ENCODE results near the gene PGM1. TPM values are rescaled to one million over a fixed set of nuclear protein-coding genes. Genes with fewer than 3 reads are reported as not detected.

The PGM1 gene
- total RNA-seq, 1 donor from 2014 or later, result 52.6 TPM

DNA sequence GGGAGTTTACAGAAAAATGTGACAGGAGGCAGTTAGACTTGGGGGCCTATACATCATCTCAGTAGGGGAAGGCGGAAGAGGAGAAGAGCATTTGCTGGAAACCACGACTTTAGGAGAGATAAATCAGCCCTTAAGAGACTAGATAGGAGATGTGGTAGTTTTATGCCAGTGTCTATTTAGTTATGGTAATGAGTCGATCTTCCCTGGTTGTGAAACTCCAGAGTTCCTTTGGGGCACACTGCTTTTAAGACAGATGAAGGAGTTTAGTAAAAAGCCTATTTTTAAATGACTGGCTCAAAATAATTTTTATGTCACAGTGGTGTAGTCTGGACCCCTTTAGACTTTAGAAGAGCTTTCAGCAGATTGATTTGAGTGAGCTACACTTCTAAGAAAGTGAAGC, 7.8 kb downstream of the PGM1 start:
- no peak for DNase-seq

DNA sequence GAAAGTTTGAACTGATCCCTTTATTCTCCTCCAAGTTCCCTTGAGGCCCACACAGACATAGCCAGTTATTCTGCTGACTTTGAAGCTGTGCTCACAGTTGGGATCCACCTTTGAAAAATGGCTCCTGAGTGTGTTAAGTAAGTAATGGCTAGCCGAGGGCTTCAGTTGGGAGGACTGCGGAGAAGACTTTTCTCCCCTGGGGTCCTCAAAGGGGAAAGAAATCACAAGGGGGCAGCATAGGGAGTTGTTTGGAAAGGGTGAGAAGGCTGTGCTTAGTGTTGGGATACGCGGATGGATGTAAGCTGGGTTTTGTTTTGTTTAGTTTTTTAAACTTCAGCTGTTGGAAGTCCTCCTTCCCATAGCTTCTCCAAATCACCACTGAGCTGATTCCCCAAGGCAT, 8.3 kb downstream of the PGM1 start:
- no peak for DNase-seq

DNA sequence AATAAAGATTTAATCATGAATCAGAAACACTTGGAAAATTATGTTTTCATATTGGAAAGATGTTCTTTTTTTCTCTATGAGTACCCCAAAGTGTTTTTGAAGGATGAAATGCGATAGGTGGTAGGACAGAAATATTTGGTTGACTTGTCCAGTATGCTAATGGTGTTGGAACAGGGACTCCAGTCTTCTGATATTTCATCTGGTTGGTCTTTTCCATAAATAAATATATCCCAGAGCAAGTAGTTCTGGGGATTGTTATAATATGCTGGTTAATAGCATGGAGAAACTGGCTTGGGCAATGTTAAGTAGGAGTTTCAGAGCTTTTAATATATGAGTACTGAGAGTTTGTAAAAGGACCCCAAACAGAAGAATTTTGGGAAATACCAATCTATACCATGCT, 8.7 kb downstream of the PGM1 start:
- DNase-seq, result no peak

DNA sequence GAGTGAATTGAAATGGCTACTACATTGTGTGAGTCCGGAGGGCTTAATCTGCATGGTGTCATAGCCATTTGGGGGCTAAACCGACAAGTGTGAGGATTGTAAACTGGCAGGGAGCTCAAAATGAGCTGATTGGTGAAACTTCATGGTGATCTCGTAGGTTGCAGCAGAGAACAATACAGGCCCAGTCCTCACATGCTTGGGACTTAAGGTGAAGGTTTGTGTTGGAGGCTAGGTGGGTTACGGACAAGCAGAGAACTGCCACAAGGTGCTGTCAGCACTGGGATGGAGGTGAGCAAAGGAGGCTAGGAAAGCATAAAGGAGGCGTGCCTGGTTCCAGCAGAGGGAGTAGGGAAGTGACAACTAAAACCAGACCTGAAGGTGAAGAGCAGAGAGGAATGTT, 9.4 kb downstream of the PGM1 start:
- no peak for DNase-seq

DNA sequence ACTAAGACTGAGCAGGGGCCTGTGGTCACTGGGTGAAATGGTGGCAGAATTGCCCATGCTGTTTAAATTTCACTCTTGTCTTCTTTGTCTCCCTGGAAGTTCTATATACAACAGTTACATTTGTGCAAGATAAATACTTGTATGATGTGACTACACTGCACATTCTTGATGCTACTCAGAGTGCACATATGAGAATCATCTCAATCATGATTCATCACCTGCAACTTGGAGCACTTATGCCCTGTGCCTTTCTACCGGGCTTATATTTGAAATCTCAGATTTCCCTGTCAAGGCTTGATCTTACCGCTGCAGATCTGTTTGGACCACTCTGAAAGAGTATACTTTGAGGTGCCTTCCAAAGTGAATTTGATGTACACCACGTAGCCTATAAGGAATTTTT, 10.6 kb downstream of the PGM1 start:
- no peak for DNase-seq

DNA sequence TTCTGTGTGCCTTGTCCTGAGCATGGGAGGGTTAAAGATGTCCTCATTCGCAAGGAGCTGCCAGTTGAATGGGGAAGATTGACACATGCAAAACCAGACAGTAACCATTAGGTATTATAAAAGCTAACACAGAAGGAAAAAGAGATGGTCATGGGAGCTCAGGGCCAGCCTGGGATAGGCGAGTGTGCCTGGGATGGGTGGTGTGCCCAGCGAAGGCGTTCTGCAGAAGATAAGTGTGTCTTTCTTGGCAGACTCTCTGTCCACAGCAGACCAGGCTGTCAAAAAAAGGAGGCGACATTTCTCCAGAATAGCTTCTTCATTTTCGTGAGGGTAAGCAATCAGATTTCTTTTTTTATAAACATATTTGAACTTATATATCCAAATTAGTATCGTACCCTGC, 14.1 kb downstream of the PGM1 start:
- no peak for DNase-seq

DNA sequence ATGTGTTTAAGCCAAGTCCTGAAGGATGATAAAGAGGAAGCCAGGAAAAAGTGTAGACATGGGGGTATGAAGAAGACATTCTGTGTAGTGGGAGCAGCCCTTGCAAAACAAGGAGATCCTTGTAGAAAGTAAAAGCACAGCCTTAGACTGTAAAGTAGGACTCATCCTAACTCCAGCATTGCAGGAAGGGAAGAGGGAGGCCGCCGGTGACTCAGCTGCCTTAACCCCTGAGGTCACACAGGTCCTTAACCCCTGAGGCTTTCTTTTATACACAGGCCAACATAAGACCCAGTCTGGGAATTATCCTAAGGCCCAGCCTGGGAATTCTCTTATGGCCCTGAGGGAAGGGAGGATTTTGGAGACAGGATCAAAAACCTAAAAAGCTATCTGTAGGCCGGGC, 18.0 kb downstream of the PGM1 start:
- no peak for DNase-seq

DNA sequence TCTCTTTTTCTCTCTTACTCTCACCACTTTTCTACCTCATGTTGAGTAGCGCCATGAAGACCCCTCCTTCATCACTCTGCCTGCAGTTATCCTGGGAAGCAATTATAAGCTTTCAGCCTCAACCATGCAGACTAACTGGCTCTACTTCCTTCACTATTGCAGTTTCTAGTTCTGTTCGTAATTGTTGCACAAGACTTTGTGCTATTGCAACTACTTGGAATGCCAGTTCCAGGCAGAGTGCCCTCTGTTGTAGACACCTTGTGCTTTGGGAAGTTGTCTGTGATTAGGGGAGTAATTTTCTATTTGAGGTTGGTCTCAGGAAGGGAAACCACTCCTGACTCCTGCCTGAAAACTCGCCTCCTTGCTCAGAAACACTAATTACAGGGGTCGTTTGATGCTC, 19.4 kb downstream of the PGM1 start:
- DNase-seq, result no peak

DNA sequence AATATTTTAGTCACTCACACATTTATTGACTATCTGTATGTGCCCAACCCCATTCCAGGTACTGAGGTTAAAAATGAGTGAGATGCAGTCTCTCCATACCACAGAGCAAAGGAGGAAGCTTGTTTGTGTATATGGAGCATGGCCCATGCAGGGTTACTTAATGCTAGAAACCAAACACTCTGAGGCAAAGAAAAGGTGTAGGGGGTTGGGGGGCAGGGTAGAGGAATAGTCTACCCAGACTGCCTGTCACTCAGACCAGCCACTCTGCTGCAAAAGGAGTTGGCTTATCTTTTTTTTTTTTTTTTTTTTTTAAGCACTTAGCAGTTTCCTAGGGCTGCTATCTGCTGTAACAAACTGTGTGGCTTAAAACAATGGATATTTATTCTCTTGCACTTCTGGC, 19.8 kb downstream of the PGM1 start:
- DNase-seq, result no peak

DNA sequence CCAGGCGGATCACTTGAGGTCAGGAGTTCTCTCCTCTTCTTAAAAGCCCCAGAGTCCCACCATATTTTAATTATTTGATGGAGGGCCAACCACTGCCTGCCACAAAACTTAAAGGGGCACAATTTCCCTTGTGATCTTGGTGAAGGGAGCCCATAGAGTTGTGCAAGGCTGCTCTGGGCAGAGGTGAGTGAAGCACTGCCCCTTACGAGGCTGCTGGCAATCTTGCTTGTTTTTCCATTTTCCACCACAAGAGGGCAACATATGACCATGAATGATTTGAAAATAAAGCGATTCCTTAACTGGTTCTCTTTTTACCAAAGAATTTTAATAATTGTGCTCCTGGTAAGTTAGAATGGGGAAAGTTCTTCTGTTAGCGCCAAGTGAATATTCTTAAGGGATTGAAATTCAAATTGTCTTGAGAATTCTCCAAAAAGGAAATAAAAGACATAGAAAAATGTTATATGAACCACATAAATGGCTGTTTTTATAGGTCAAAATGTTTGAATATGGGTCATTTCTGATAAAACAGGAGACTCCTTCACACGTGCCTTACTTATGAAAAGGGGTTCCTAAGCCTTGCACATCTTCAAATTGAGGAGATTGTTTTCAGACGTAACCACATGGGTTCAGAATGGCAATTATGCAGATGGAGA, 22.7 kb downstream of the PGM1 start:
- DNase-seq, result peak; percentile 51

DNA sequence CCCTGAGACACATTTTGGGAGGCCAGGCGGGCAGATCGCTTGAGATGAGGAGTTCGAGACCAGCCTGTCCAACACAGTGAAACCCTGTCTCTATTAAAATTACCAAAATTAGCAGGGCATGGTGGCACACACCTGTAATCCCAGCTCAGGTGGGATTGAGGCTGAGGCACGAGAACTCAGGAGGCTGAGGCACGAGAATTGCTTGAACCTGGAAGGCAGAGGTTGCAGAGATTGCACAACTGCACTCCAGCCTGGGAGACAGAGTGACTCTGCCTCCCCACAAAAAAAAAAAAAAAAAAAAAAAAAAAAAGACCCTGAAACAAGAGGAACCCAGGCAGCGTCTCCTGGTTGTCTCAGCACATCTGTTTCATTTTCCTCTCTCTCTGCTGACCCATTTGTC, 24.2 kb downstream of the PGM1 start:
- no peak for DNase-seq

DNA sequence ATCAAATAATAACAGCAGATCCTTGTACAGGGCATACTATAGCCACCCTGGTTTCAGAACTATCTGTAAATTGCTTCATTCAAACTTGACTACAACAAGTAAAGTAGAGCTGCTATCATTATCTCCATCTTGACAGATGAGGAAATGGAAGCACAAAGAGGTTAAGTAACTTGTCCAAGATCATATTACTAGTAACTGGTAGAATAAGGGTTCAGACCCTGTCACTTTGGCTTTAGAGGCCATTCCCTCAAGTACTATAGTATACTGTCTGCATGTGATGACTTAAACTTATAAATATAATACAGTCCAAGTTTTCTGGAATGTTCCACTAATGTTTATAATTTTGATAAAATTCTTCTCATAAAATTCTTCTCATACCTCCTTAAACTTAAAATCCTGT, 24.8 kb downstream of the PGM1 start:
- no peak for DNase-seq

DNA sequence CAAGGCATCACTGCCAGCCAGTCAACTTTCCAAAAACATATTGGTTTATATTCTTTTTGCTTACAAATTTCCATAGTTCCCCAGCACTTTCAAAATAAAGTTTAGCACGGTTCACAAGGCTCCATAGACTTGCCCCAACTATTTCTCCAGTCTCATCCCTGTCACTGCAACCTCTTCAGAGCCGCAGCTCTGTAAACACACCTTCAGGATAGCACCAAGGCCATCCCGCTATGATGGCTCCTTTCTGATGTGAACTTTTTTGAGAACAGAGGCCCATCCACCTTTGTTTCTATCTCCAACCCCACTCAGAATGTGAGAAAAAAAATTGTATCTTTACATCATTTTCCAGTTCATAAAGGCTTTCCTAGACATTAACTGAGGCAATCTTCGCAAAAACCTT, 26.3 kb downstream of the PGM1 start:
- no peak for DNase-seq

DNA sequence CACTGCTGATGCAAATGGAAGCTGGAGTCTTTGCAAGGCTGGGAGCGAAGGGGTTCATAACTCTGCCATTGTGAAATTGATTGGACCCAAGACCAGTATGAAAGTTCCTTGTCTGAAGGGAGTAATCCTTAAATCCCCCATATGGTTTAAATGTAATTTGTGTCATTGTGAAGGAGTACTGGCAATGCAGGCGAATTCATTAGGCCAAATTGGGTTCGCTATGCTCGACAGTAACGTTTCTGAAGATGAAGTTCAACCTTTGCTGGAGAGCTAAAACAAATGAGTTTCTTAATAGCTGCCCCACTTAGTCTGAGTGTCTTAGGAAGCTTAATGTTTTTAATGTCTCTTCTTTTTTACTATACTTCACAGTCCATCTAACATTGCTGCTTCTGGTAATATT, 27.5 kb downstream of the PGM1 start:
- no peak for DNase-seq

DNA sequence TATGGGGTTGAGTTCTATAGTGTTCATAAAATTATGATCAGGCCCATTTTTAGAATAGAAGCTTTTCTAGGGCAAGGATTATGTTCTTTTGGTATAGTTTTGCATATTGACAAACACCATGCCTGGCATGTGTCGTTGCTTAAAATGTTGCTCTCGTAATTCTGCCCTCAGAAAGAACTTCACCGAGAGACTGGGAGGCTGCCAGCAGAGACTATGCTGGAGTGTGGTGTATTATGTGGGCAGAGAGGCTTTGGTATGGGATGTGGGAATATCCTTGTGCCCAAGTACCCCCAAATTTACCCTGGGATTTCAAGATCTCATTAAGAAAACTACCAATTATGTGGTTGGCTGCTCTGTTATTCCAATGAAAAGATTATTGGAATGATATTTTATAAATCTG, 27.9 kb downstream of the PGM1 start:
- DNase-seq, result no peak

DNA sequence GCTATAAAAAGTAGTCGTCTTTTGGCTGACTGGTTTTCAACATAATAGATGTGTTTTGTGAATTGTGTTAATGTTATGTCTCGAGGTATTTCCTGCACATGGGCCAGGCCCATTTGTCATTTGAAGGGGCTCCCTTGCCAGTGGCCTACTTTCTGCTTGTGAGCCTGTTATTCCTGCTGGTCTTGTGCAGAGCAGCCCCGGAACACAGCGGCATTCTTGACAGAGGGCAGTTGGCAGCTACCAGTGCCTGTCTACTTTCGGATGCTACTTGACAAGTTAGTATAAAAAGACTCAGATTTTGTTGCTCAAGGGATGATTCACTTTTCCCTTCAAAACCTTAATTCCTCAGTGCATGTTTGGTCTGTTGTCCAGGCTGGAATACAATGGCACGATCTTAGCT, 28.5 kb downstream of the PGM1 start:
- no peak for DNase-seq

DNA sequence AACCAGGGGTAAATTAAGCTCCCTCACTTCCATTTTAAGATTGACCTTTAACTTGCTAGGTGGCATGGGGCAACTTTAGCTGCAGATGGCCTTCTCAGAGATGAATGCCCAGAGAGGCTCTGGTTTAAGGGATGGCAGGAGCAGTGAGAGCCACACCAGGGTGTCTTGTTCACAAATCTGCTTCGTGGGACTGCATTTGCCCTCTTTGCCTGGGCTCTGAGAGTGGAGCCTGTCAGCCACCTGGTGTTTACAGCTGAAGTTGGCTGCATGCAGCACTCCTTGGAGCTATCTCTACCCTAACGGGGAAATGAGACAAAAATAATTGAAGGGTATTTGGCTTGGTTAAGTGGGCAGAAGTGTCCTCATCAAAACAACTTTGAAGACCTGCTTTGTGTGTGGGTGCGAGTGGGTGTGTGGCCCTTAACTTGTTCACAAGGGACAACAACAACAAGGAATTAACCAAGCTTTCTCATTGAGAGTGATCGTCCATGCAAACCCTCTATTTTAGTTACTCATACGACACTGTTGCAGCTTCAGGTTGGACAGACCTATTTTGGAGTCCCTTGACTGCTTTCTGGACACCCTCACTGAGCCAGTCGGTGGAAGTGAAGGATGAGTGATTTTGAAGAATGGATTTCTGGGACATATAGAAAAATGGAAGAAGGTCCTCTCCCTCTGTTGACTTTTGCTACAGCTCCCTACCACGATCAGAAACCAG, 29.8 kb downstream of the PGM1 start:
- no peak for DNase-seq

DNA sequence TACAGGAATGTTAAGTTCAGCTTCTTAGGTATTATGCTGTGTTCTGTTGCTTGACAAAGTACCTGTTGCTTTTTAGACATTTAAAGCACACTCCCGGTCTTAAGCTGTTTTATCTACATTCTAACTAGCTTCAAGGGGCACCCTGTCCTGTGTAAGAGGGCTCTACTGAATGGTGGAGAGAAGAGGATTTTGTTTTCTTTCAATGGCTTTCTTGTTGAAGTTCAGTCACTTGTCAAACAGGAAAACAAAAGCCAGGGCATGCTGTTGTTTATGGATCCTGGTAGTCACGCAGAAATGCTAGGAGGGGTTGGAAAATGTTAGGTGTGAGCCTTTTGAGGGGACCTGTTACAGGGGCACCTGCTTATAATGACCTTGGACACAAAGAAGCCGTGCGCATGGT, 30.7 kb downstream of the PGM1 start:
- DNase-seq, result no peak

DNA sequence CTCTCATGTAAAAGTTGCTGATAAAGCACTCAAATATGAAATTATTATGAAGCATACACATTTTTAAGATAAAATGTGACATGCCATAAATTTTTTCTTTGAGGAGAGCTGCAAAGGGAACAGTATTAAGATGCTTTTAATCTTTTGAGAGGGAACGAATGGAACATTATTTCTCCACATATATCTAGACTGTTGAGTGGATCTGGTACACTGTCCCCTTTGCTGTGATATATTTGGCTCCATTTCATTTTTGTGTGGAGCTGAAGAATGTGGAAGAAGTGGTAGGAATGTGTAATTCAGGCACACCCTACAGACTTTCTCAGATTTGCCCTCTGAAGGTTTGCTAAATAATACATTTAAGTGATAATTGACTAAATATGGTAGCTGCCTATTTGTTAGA, 31.7 kb downstream of the PGM1 start:
- no peak for DNase-seq

DNA sequence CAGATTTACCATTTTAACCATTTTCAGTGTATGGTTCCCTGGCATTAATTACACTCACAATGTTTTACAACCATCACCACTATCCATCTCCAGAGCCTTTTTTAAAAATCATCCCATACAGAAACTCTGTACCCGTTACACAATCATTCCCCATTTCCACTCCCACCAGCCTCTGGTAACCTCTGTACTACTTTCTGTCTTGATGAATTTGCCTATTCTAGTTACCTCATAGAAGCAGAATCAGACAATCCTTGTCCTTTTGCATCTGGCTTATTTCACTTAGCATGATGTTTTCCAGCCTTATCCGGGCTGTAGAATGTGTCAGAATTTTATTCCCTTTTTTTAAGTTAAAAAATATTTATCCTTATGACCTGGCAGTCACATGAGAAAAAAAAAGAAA, 33.0 kb downstream of the PGM1 start:
- no peak for DNase-seq

DNA sequence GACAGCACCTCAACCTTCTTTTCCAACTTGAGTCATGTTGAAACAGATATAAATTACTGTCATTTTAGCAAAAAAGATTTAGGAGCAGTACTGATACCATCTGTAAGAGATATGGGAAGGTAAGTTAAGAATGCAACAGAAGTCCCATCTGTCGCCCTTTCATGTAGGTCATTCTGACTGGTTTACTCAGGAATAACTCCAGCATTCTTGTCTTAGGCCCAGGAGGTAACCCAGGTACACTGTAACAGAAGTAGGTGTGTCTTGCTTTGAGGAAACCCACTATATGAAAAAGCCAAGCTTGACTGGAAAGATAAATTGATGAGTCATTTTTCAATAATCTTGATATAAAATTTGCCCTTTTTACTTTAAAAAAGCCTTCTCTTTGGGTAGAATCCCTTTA, 35.4 kb downstream of the PGM1 start:
- no peak for DNase-seq

DNA sequence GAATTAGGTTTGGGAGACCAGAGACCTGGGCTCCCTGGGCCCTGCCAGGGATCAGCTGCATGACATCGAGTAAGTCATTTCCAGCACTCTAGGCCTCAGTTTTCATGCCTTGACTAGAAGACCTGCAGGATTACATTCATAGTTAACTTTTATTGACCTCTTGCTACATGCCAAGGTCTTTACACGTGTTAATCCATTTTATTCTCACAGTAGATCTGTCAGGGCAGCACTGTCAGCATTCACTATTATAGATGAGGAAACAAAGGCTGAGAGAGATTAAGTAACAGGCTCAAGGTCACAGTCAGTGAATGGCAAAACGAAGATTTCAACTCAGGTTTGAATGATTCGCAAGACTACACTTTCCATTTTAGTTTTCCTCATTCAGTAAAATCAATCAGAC, 37.0 kb downstream of the PGM1 start:
- no peak for DNase-seq

DNA sequence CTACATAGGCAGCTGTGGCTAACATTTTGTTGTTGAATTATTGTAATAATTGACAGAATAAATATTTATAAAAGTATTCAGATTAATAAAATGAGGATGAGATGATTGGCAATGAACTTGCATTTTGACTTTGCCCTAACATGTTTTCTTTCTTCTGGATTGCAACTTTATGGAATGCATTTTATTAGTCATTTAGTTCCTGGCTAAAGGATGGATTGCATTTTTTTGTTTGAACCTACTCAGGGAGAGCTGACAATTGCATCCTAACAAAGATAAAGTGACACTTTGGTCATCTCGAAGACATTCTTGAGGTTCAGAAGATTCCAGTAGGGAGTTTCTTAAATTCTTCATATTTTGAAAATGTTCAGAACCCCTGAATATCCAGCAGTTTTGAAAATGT, 37.5 kb downstream of the PGM1 start:
- DNase-seq, result no peak

DNA sequence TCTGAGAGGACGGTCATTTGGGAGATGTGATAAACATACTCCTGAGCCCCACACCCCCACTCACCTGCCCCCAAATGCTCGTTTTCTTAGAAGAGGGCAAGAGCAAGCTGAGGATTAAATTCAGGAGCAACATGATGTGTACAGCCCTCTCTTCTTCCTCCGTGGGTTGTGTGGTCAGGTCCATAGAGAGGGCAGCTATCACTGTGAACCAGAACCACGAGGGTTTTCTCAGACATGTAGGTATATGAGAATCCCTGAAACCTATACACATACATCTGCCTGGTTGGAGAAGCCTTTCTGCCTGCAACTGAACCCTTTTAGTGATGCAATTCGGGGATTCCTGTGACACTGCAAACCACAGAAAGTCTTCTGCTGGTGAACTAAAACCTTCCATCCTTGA, 38.9 kb downstream of the PGM1 start:
- DNase-seq, result no peak

DNA sequence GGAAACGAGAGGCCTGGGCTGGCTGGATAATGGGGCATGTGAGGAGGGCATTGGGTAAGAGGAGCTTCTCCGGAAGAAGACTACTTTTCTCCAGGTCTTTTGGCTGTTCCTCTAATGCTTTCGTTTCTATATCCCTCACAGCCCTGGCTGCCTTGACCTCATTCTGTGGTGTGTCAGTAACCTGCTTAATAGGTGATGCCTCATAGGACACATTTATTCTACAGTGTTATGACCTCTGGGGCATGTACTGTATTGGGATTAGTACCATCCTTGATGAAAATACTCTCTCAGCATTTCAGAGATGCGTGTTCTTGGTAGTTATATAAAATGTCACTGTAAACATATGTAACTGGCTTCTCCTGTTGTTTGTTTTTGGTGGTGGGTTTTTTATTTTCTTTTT, 40.1 kb downstream of the PGM1 start:
- no peak for DNase-seq

All from skin of body (tissue), 2 donors.